CD4-positive, alpha-beta T cell treated with Interferon alpha-2 for 1 hour (primary cell): Measurements from ENCODE around the gene EDA.

Experiments used
- DNase-seq, 2 donors: peaks; one replicate each; pipeline ENCODE4 v3.0.0-alpha.2; 2020 to 2022

Gene EDA

DNA sequence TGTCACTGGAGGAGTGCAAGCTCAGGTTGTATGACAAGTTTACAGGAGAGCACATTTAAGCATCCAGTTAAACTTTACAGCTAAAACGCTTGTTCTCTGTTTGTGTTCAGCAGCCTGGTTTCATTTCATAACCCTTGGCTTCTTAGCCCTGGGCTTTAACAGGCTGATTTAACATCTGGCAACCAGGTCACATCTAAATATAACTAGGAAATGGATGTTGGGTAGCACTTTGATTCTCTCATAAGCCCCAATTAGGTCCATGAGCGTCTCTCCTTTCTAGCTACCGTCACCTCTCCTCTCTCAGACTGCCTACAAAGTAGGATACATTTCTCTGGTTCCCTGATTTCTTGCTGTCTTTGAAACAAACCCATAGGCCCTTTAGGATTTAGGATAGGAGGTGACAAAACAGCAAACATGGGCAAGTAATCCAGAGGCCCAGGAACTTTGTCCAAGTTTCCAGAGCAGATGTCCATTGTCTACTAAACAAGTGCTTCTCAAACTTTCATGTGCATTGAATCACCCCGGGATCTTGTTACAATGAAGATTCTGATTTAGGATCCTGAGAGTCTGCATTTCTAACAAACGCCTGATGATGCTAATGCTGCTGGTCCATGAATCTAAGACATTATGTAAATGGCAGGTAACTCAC, 468.8 kb downstream of the EDA start:
- no peak for DNase-seq

DNA sequence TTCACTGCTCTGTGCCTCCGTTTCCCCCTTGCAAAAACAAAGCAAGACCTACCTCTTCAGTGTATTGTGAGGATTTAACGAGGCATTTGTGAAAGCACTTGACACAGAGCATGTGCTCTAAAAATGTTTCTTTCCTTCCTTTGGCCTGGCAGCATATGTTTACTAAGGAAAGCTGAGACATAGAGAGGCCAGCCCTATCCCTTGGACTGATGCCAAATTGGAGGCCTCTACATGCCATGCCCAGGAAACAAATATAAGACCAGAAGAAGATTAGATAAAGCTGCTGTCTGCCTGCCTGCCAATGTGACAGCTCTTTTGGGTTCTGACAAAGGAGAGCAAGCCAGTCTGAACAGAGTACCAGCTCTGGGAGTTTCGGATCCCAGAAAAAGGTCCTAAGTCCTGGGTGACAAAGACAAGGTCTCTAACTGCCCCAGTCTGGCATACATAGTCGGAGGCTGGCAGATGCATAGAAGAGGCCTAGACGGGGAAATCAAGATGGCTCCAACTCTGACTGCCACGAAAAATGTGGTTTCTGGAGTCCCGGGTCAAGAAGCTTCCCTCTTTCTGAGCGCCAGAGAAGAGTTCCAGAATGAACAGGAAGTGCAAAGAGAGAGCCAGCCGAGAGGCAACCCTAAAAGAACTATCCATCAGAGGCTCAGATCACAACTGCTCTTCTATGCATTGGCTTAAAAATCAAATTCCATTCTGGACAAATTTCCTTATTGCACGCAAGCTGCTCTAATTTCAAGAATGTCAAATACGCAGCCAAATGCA, 472.1 kb downstream of the EDA start:
- DNase-seq = no peak

DNA sequence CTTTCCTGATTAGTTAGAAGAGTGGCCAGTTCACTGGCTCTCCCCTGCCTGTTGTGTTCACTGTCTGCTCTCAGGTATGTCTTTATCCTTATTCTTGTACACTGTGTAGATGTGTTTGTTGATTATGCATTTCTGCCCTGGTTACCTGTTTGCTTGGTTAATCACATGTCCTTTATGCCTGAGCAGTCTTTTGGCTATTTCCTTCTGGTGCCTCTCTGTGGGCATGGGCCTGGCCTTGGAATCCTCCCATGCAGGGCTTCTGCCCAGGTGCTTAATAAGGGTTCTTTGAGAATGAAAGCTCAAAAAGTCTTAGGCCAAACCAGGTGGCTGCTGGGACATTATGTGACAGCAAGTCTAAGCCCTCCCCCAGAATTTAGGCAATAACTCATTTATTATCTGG, 472.8 kb downstream of the EDA start:
- DNase-seq = no peak
